Measurements from ENCODE around the gene FCER1G. TPM values are rescaled to one million over a fixed set of nuclear protein-coding genes. Genes with fewer than 3 reads are reported as not detected.

Gene FCER1G
- total and polyA plus RNA-seq, 10 donors = 148 to 402 (median 243) TPM

GRCh38 chr1:161166669-161167548, 48.2 kb upstream of the FCER1G start:
- 9 to 12% (median 10%) methylated on average over 28 to 33 of the region's 33 CpGs for WGBS, 5 donors
- TF ChIP-seq POLR2AphosphoS5 (IDR thresholded peaks at IDR 0.05) = no peak
- TF ChIP-seq CTCF (IDR thresholded peaks at IDR 0.05 in 8 of 11, conservative IDR thresholded peaks at IDR 0.05 in 3 of 11) = no peak
- no peak for TF ChIP-seq POLR2A (IDR thresholded peaks at IDR 0.05)
- Histone ChIP-seq H3K27me3 (replicated peaks in 1 of 7) (no peaks in the 10 kb centered on the region), H3K36me3 (peaks cover 5 to 68% (median 49%) of the 10 kb centered on the region in 6 donors), H3K4me3 (peak overlapping the region; percentile 44 to 95 (median 77)), H3K27ac (peak overlapping the region; percentile 87 to 92 (median 88)), H3K9me3 (no peaks in the 10 kb centered on the region), H3K4me1 (peaks cover 7 to 52% (median 34%) of the 10 kb centered on the region in 6 donors)
- intact Hi-C loops (cut with DNase I; ENCODE audit: low total_unique reads) = no loop called here
- peak; percentile 86 for DNase-seq

GRCh38 chr1:161168906-161169305, 46.2 kb upstream of the FCER1G start:
- peak; percentile 41 for DNase-seq
- WGBS, 5 donors = 93 to 98% (median 94%) methylated on average over 7 to 9 of the region's 9 CpGs
- no peak overlapping the region for H3K27ac ChIP-seq

GRCh38 chr1:161171191-161171590, 43.9 kb upstream of the FCER1G start:
- Histone ChIP-seq H3K36me3 (peaks cover 5 to 77% (median 64%) of the 10 kb centered on the region in 6 donors), H3K4me3 (no peak overlapping the region)
- TF ChIP-seq POLR2AphosphoS5 (IDR thresholded peaks at IDR 0.05) (no peak), CTCF (IDR thresholded peaks at IDR 0.05 in 8 of 11, conservative IDR thresholded peaks at IDR 0.05 in 3 of 11) (no peak), POLR2A (IDR thresholded peaks at IDR 0.05) (no peak)

More at GRCh38 chr1:161168906-161169305, 46.2 kb upstream of the FCER1G start:
- Histone ChIP-seq H3K27me3 (replicated peaks in 1 of 7) (no peaks in the 10 kb centered on the region), H3K4me1 (peaks cover 7 to 58% (median 37%) of the 10 kb centered on the region in 6 donors), H3K4me3 (no peak overlapping the region), H3K36me3 (peaks cover 5 to 68% (median 53%) of the 10 kb centered on the region in 6 donors), H3K9me3 (no peaks in the 10 kb centered on the region)
- TF ChIP-seq CTCF (IDR thresholded peaks at IDR 0.05 in 8 of 11, conservative IDR thresholded peaks at IDR 0.05 in 3 of 11) (no peak), POLR2AphosphoS5 (IDR thresholded peaks at IDR 0.05) (peak in 2 of 3 donors; percentile 8 to 11), POLR2A (IDR thresholded peaks at IDR 0.05) (no peak)
- intact Hi-C loops (cut with DNase I; ENCODE audit: low total_unique reads) = no loop called here

GRCh38 chr1:161171696-161172095, 43.4 kb upstream of the FCER1G start:
- 81 to 92% (median 88%) methylated on average over 11 to 12 of the region's 12 CpGs for WGBS, 5 donors
- no peaks in the 10 kb centered on the region for H3K27me3 ChIP-seq (replicated peaks in 1 of 7)
- peak overlapping the region in 3 of 8 donors; percentile 21 to 54 (median 42) for H3K27ac ChIP-seq
- no peak overlapping the region for H3K4me3 ChIP-seq
- TF ChIP-seq POLR2A (IDR thresholded peaks at IDR 0.05) (no peak), CTCF (IDR thresholded peaks at IDR 0.05 in 8 of 11, conservative IDR thresholded peaks at IDR 0.05 in 3 of 11) (no peak), POLR2AphosphoS5 (IDR thresholded peaks at IDR 0.05) (no peak)
- H3K36me3 ChIP-seq = peaks cover 5 to 77% (median 64%) of the 10 kb centered on the region in 6 donors
- intact Hi-C loops (cut with DNase I; ENCODE audit: low total_unique reads) = no loop called here
- peaks cover 21 to 69% (median 46%) of the 10 kb centered on the region in 6 donors for H3K4me1 ChIP-seq
- peak; percentile 61 for DNase-seq
- no peaks in the 10 kb centered on the region for H3K9me3 ChIP-seq

More at GRCh38 chr1:161171191-161171590, 43.9 kb upstream of the FCER1G start:
- no peaks in the 10 kb centered on the region for H3K27me3 ChIP-seq (replicated peaks in 1 of 7)
- no peaks in the 10 kb centered on the region for H3K9me3 ChIP-seq
- 73 to 84% (median 79%) methylated on average over 5 of the region's 5 CpGs for WGBS, 5 donors
- DNase-seq = peak; percentile 14
- peak overlapping the region in 3 of 8 donors; percentile 21 to 54 (median 42) for H3K27ac ChIP-seq
- peaks cover 16 to 67% (median 42%) of the 10 kb centered on the region in 6 donors for H3K4me1 ChIP-seq
- intact Hi-C loops (cut with DNase I; ENCODE audit: low total_unique reads) = no loop called here
